ENCODE results near the gene GRM5. TPM values are rescaled to one million over a fixed set of nuclear protein-coding genes. Genes with fewer than 3 reads are reported as not detected.

The GRM5 gene
- total RNA-seq, 2 donors from 2014 or later: 1.4 to 8.6 TPM

- no peaks in the 10 kb centered on the region for H3K36me3 ChIP-seq
- H3K27ac ChIP-seq: no peak overlapping the region
- ATAC-seq (ENCODE audit: insufficient number of reproducible peaks, low FRiP score, low read depth): no peak
- no peaks in the 10 kb centered on the region for H3K27me3 ChIP-seq (replicated peaks; ENCODE audit: insufficient read depth)
- TF ChIP-seq CTCF (IDR thresholded peaks at IDR 0.05): no peak
- H3K9me3 ChIP-seq: no peaks in the 10 kb centered on the region
- no peak for DNase-seq (ENCODE audit: low spot score)
- no peaks in the 10 kb centered on the region for H3K4me1 ChIP-seq (ENCODE audit: control insufficient read depth in 1 of 2, low read depth in 2 of 2)
- H3K4me3 ChIP-seq: no peak overlapping the region
These were observed 543.0 kb downstream of the GRM5 start for GRCh38 chr11:88522624-88523385.

DNA sequence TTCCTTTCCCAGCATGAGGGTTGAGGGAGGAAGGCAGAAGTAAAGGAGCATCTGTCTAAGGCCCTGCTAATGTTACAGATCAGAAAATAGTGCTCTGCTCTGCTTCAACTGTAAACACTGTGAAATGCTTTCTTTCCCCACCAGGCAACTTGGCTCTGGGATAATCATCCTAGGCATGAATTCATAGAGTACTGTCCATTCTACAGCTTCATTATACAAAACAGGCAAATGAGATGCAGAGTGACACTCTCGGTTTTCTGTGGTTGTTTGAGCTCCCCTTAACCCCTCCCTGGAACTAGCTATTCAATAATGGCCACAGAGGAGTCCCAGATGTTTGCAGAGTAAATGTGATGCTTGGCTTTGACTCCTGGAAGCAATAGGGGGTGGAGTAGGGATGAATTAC, 544.0 kb downstream of the GRM5 start:
- no peaks in the 10 kb centered on the region for H3K4me1 ChIP-seq (ENCODE audit: control insufficient read depth in 1 of 2, low read depth in 2 of 2)
- no peak for TF ChIP-seq CTCF (IDR thresholded peaks at IDR 0.05)
- H3K4me3 ChIP-seq: no peak overlapping the region
- ATAC-seq (ENCODE audit: insufficient number of reproducible peaks, low FRiP score, low read depth) (no peak), DNase-seq (ENCODE audit: low spot score) (no peak)
- no peak overlapping the region for H3K27ac ChIP-seq
- no peaks in the 10 kb centered on the region for H3K36me3 ChIP-seq
- H3K9me3 ChIP-seq: no peaks in the 10 kb centered on the region
- no peaks in the 10 kb centered on the region for H3K27me3 ChIP-seq (replicated peaks; ENCODE audit: insufficient read depth)

GRCh38 chr11:88521399-88521798, 544.4 kb downstream of the GRM5 start:
- DNase-seq (ENCODE audit: low spot score) (no peak), ATAC-seq (ENCODE audit: insufficient number of reproducible peaks, low FRiP score, low read depth) (no peak)
- Histone ChIP-seq H3K36me3 (no peaks in the 10 kb centered on the region), H3K27me3 (replicated peaks; ENCODE audit: insufficient read depth) (no peaks in the 10 kb centered on the region), H3K9me3 (no peaks in the 10 kb centered on the region), H3K27ac (no peak overlapping the region), H3K4me3 (no peak overlapping the region), H3K4me1 (ENCODE audit: control insufficient read depth in 1 of 2, low read depth in 2 of 2) (no peaks in the 10 kb centered on the region)
- no peak for TF ChIP-seq CTCF (IDR thresholded peaks at IDR 0.05)

- Histone ChIP-seq H3K9me3 (no peaks in the 10 kb centered on the region), H3K27ac (no peak overlapping the region), H3K4me1 (ENCODE audit: control insufficient read depth in 1 of 2, low read depth in 2 of 2) (no peaks in the 10 kb centered on the region), H3K27me3 (replicated peaks; ENCODE audit: insufficient read depth) (no peaks in the 10 kb centered on the region), H3K4me3 (no peak overlapping the region), H3K36me3 (no peaks in the 10 kb centered on the region)
- DNase-seq (ENCODE audit: low spot score) (no peak), ATAC-seq (ENCODE audit: insufficient number of reproducible peaks, low FRiP score, low read depth) (no peak)
- no peak for TF ChIP-seq CTCF (IDR thresholded peaks at IDR 0.05)
These were observed 545.4 kb downstream of the GRM5 start for GRCh38 chr11:88520391-88520790.

DNA sequence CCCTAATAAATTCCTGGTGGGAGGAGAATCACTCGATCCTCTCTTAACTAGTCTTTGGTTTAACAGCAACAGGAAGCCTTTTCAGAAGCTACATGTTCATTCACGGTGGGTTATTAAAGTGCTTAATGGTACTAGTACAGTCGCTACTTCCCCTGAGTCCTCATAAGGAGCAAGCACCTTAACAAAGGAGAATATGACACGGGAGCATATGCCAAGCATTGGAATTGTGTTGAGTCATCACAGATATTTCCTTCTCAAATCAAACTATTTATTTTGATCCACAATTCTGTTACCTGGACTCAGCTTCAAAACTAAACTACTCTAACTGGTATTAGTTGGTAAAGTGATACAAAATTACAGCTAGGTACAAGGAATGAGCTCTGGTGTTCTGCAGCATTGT, 550.8 kb downstream of the GRM5 start:
- H3K36me3 ChIP-seq: no peaks in the 10 kb centered on the region
- H3K9me3 ChIP-seq: no peaks in the 10 kb centered on the region
- TF ChIP-seq CTCF (IDR thresholded peaks at IDR 0.05): no peak
- ATAC-seq (ENCODE audit: insufficient number of reproducible peaks, low FRiP score, low read depth) (no peak), DNase-seq (ENCODE audit: low spot score) (no peak)
- H3K27ac ChIP-seq: no peak overlapping the region
- no peaks in the 10 kb centered on the region for H3K27me3 ChIP-seq (replicated peaks; ENCODE audit: insufficient read depth)
- H3K4me3 ChIP-seq: no peak overlapping the region
- H3K4me1 ChIP-seq (ENCODE audit: control insufficient read depth in 1 of 2, low read depth in 2 of 2): no peaks in the 10 kb centered on the region

All from thoracic aorta (tissue), 2 donors.